ENCODE data around the gene TCEAL1.

- no peak for TF ChIP-seq CTCF (IDR thresholded peaks at IDR 0.05)
- no peak for TF ChIP-seq EZH2 (IDR thresholded peaks at IDR 0.05; ENCODE audit: borderline replicate concordance, insufficient read depth, low read depth, low read length, poor library complexity, severe bottlenecking)
These were observed 1.9 kb upstream of the TCEAL1 start for GRCh38 chrX:103626855-103627254.
